Endothelial cell (in vitro differentiated cells): ENCODE measurements around the gene STMND1. TPM values are rescaled to one million over a fixed set of nuclear protein-coding genes. Genes with fewer than 3 reads are reported as not detected.

Experiments
- DNase-seq: peaks from one replicate; pipeline ENCODE4 v3.0.0; 2021; ENCODE audit warnings: low spot score
- H3K27ac Mint-ChIP-seq: one replicate; pipeline ENCODE4 v1.8.0; 2021; ENCODE audit warnings: mixed read lengths, inconsistent platforms; ENCODE audit not compliant: unreplicated experiment
- H3K27me3 Mint-ChIP-seq: one replicate; pipeline ENCODE4 v1.8.0; 2021; ENCODE audit warnings: mild to moderate bottlenecking, moderate library complexity, mixed read lengths, inconsistent platforms; ENCODE audit not compliant: unreplicated experiment
- H3K36me3 Mint-ChIP-seq: one replicate; pipeline ENCODE4 v1.8.0; 2021; ENCODE audit warnings: mild to moderate bottlenecking, low read depth, mixed read lengths, inconsistent platforms; ENCODE audit not compliant: unreplicated experiment
- H3K4me1 Mint-ChIP-seq: one replicate; pipeline ENCODE4 v1.8.0; 2021; ENCODE audit warnings: mild to moderate bottlenecking, mixed read lengths, inconsistent platforms; ENCODE audit not compliant: unreplicated experiment
- H3K4me3 Mint-ChIP-seq: one replicate; pipeline ENCODE4 v1.8.0; 2021; ENCODE audit warnings: mild to moderate bottlenecking, mixed read lengths, inconsistent platforms; ENCODE audit not compliant: unreplicated experiment
- H3K9me3 Mint-ChIP-seq: one replicate; pipeline ENCODE4 v1.8.0; 2021; ENCODE audit warnings: mixed read lengths, inconsistent platforms; ENCODE audit not compliant: unreplicated experiment
- long read RNA-seq: library from polyadenylated mRNA; unstranded; transcript quantifications from one replicate; pipeline ENCODE4 v2.0.0, GENCODE V29; 2020; ENCODE audit not compliant: unreplicated experiment
- total RNA-seq: library from RNA; stranded (reverse); fragmentation: NEBNext Ultra II Directional; extraction: Animal tissue kit (Norgen Biotek cat#: 25700); gene quantifications from one replicate; pipeline ENCODE4 v1.2.1, GENCODE V29; 2021; ENCODE audit not compliant: unreplicated experiment
- TF ChIP-seq, protein P1 (sequence below): fragments of 200-600 bp; sonication (generic); IDR thresholded peaks from one replicate; pipeline ENCODE4 v1.5.0; 2021; ENCODE audit warnings: antibody characterized with exemption; ENCODE audit not compliant: unreplicated experiment

STMND1 gene
- total RNA-seq, result not detected
- long read RNA-seq, result 0 reads

DNA sequence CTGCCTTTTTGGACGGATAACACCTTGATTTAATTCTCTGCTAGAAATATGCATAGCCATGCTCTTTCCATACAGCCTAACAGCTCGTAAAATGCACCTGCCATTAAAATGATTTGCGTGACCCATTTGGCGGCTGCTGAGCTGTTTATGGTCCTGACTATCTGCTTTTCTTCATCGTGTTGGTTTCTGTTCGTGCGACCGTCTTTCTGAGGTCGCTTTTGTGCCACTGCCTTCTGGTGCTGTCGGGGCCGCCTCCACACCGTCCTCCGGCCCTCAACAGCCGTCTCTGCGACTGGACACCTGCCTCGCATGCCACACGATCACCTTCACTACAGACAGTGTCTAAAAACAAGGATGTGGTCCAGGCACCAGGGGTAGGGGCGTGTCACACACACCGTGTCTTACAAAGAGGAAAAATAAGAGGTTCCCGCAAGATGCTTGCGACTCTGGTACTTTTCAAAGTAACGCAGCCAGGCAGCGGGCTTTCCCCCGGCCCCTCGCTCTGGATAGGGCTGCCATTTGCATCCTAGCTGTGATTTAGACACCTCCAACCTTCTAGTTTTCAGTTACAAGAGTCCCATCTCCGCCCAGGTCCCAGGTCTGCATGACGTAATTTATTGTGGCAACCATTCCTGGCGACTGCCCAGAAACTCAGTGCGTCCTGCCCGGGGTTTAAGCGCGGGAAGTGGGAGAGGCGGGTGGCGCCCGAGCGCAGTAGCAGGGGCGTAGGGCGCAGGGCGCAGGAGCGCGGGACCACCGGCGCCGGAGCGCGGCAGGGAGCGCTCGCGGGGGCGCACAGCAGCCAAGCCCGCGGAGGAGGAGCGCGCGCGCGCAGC is at the start of gene STMND1:
Gene STMND1, plus strand, starts transcription at position 629 of the 836 bp plus-strand sequence. CDS start 208 bp downstream, outside the sequence.
- Mint-ChIP-seq H3K4me3 (peak within 1 kb of the TSS; percentile 88), H3K4me1 (no peaks in the 10 kb centered on the region), H3K27ac (no peak within 1 kb of the TSS), H3K36me3 (no peaks in the 10 kb centered on the region), H3K9me3 (no peaks in the 10 kb centered on the region), H3K27me3 (peaks cover 7% of the 10 kb centered on the region)
- TF ChIP-seq, protein P1, sequence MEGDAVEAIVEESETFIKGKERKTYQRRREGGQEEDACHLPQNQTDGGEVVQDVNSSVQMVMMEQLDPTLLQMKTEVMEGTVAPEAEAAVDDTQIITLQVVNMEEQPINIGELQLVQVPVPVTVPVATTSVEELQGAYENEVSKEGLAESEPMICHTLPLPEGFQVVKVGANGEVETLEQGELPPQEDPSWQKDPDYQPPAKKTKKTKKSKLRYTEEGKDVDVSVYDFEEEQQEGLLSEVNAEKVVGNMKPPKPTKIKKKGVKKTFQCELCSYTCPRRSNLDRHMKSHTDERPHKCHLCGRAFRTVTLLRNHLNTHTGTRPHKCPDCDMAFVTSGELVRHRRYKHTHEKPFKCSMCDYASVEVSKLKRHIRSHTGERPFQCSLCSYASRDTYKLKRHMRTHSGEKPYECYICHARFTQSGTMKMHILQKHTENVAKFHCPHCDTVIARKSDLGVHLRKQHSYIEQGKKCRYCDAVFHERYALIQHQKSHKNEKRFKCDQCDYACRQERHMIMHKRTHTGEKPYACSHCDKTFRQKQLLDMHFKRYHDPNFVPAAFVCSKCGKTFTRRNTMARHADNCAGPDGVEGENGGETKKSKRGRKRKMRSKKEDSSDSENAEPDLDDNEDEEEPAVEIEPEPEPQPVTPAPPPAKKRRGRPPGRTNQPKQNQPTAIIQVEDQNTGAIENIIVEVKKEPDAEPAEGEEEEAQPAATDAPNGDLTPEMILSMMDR, result no peak
- no peak for DNase-seq

DNA sequence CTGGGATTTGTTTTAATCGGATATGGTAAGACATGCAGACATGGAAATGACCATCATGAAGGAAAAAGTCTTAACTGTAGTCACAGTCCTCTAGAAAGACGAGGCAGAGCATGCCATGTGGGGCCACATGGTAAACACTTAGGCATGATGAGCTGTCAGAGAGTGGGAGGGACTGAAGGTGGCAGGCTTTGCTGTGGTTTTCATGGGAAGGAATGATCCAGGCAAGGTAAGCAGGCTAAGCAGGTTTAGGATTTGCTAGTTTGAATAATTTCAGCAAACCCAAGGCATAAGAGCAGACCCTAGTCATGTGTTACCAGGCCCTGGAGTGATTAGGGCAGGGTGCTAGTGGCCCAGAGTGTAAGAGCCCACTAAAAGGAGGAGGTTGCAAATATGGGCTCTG is 47.2 kb upstream of the STMND1 start:
- H3K4me3 Mint-ChIP-seq, result no peak overlapping the region
- no peaks in the 10 kb centered on the region for H3K9me3 Mint-ChIP-seq
- H3K36me3 Mint-ChIP-seq, result no peaks in the 10 kb centered on the region
- DNase-seq, result no peak
- no peaks in the 10 kb centered on the region for H3K27me3 Mint-ChIP-seq
- H3K4me1 Mint-ChIP-seq, result no peaks in the 10 kb centered on the region
- TF ChIP-seq, protein P1, result no peak
- no peak overlapping the region for H3K27ac Mint-ChIP-seq

DNA sequence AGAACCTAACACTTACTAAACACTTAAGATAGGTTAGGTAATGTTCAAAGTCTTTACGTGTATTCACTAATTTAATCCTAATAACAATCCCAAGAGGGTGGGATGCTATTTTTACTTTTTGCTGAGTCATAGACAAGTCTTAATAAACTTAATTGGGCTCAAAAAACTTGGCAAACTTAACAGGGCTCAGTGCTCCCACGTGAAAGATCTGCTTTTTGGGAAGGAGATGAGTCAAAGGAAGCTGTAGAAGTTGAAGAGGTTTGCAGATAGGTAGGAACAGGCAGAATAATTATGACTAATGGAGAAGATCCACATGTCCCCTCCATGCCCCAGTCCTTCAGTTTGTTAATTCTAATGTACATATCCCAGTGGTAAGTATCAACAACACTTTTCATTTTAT is 44.5 kb upstream of the STMND1 start:
- Mint-ChIP-seq H3K36me3 (no peaks in the 10 kb centered on the region), H3K27ac (no peak overlapping the region), H3K4me3 (no peak overlapping the region), H3K9me3 (no peaks in the 10 kb centered on the region), H3K4me1 (no peaks in the 10 kb centered on the region), H3K27me3 (no peaks in the 10 kb centered on the region)
- no peak for DNase-seq
- TF ChIP-seq, protein P1, result no peak

DNA sequence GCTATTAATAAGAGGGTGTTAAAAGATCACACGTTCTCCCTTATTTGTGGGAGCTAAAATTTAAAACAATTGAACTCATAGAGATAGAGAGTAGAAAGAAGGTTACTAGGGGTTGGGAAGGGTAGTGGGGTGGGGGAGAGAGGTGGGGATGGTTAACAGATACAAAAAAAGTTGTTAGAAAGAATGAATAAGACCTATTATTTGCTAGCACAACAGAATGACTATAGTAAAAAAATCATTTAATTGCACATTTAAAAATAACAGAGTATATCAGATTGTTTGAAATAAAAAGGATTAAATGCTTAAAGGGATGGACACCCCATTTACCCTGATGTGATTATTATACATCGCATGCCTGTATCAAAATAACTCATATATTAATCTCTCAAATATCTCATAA is 43.3 kb upstream of the STMND1 start:
- Mint-ChIP-seq H3K9me3 (no peaks in the 10 kb centered on the region), H3K27me3 (no peaks in the 10 kb centered on the region), H3K36me3 (no peaks in the 10 kb centered on the region), H3K4me1 (no peaks in the 10 kb centered on the region), H3K27ac (no peak overlapping the region), H3K4me3 (no peak overlapping the region)
- DNase-seq, result no peak
- TF ChIP-seq, protein P1, result no peak

DNA sequence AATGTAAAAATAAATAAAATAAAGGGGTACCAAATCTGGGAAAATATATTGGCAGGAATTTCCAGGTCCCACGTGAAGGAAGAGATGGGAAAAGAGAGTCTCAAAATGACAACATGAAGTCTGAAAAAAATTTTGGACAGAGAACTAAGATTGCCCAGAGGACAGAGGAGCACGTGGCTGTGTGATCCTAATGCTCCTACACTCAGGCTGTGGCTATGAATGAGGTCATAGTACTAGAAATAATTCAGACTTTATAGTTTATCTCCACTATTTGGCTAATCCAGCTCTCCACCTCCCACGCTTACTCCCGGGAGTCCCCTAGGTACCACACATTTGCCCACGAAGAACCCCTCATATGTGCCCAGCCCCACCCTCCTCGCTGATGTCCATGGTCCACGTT is 42.8 kb upstream of the STMND1 start:
- H3K4me1 Mint-ChIP-seq, result no peaks in the 10 kb centered on the region
- TF ChIP-seq, protein P1, result no peak
- no peak overlapping the region for H3K4me3 Mint-ChIP-seq
- DNase-seq, result no peak
- H3K36me3 Mint-ChIP-seq, result no peaks in the 10 kb centered on the region
- H3K9me3 Mint-ChIP-seq, result no peaks in the 10 kb centered on the region
- H3K27ac Mint-ChIP-seq, result no peak overlapping the region
- no peaks in the 10 kb centered on the region for H3K27me3 Mint-ChIP-seq
